PFSK-1 (cell line): Measurements from ENCODE around the gene ABHD17A.

Experiments
- FOXP2 ChIP-seq: optimal IDR thresholded peaks from 2 replicates; pipeline ENCODE3; 2011; ENCODE audit warnings: borderline replicate concordance, control low read depth, inconsistent platforms; ENCODE audit not compliant: insufficient read depth; ENCODE audit errors: extremely low read length, extremely low read depth
- POLR2AphosphoS5 ChIP-seq: IDR thresholded peaks from 2 replicates; pipeline ENCODE4 v1.6.1; 2012; ENCODE audit warnings: low read depth, mild to moderate bottlenecking, control low read depth, low read length, moderate library complexity
- REST ChIP-seq, 2 experiments: IDR thresholded peaks; 2 replicates each; pipeline versions ENCODE4 v1.6.1 to v1.8.0; 2011 to 2012; ENCODE audit warnings: low read depth in 2 of 2, low read length in 2 of 2, control low read depth in 1 of 2, inconsistent platforms in 1 of 2, mild to moderate bottlenecking in 1 of 2, moderate library complexity in 1 of 2; ENCODE audit not compliant: insufficient read depth in 1 of 2
- SIN3A ChIP-seq: IDR thresholded peaks from 2 replicates; pipeline ENCODE4 v1.6.1; 2012; ENCODE audit warnings: mild to moderate bottlenecking, low read length, moderate library complexity, borderline replicate concordance; ENCODE audit not compliant: insufficient read depth
- TAF1 ChIP-seq: IDR thresholded peaks from 2 replicates; pipeline ENCODE4 v1.6.1; 2012; ENCODE audit warnings: low read length, control low read depth, borderline replicate concordance; ENCODE audit not compliant: insufficient read depth

The ABHD17A gene

GRCh38 chr19:1846517-1847204, 38.6 kb downstream of the ABHD17A start:
- TF ChIP-seq FOXP2 (no peak), POLR2AphosphoS5 (no peak), TAF1 (no peak), SIN3A (no peak), REST (IDR thresholded peaks at IDR 0.05; ENCODE audit: insufficient read depth in 1 of 2, low read depth in 2 of 2, low read length in 2 of 2) (no peak)

DNA sequence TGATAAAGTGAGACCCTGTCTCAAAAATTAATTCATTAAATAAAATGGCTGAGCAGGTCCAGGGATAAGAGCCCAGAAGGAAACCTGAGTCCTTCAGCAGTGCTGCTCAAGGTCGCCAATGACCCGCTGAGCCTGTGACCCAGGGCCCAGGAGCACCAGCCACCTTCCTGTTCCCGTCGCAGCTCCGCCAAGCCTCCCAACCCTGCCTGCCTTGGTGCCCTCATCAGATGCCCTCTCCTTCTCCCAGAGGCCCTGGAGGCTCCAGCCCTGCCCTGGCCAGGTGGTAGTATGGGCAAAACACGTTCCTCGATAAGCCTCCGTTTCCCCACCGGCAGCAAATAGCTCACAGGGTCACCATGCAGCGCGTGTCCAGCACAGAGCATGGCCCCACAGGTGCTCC, 39.7 kb downstream of the ABHD17A start:
- TF ChIP-seq POLR2AphosphoS5, result no peak

DNA sequence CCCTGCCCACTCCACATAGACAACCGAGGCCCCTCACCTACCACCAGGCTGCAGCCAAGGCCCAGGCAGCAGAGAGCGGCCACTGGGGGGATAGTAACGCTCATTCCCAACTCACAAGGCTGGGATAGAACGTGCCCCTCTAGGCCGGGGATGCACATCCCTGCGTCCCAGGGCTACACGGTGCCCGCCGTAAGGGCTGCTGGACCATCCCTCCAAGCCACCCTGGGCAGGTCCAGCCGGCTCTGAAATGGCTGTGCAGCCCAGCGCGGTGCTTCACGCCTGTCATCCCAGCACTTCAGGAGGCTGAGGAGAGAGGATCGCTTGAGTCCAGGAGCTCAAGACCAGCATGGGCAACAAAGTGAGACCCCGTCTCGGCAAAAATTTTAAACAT, 40.2 kb downstream of the ABHD17A start:
- TF ChIP-seq POLR2AphosphoS5 (no peak), REST (IDR thresholded peaks at IDR 0.05; ENCODE audit: insufficient read depth in 1 of 2, low read depth in 2 of 2, low read length in 2 of 2) (no peak)

- TF ChIP-seq FOXP2 (no peak), TAF1 (no peak), SIN3A (no peak), POLR2AphosphoS5 (no peak), REST (IDR thresholded peaks at IDR 0.05; ENCODE audit: insufficient read depth in 1 of 2, low read depth in 2 of 2, low read length in 2 of 2) (no peak)
Observed at GRCh38 chr19:1844513-1845124, 40.7 kb downstream of the ABHD17A start.

- TF ChIP-seq FOXP2, result no peak
- 0 out of 2 replicates have a peak, but pooled peaks have one; percentile 16 for TF ChIP-seq POLR2AphosphoS5
Observed at GRCh38 chr19:1843646-1844394, 41.5 kb downstream of the ABHD17A start.

DNA sequence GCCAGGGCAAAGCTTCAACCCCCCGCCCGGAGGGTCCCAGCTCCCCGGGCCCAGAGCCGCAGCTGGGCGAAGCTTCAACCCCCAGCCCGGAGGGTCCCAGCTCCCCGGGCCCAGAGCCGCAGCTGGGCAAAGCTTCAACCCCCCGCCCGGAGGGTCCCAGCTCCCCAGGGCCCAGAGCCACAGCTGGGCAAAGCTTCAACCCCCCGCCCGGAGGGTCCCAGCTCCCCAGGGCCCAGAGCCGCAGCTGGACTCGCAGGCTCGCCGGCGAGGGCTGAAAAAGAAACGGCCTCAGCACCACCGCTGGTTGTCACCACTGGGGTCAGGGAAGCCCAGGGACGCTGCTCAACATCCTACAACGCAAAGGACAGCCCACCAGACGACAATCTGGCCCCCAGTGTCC, 42.2 kb downstream of the ABHD17A start:
- TF ChIP-seq FOXP2, result no peak
- TF ChIP-seq SIN3A, result no peak
